ENCODE results near the gene RDM1. TPM values are rescaled to one million over a fixed set of nuclear protein-coding genes. Genes with fewer than 3 reads are reported as not detected.
A peak's percentile ranks its signal among the peaks of the same experiment; 100 is the strongest.
"Not testable (repeated sequence)": the region's sequence is repeated elsewhere in the genome, so short reads cannot be mapped to it uniquely, and the experiment has no call there.

The RDM1 gene
- polyA plus RNA-seq, 1 donor from 2014 or later: not detected

DNA sequence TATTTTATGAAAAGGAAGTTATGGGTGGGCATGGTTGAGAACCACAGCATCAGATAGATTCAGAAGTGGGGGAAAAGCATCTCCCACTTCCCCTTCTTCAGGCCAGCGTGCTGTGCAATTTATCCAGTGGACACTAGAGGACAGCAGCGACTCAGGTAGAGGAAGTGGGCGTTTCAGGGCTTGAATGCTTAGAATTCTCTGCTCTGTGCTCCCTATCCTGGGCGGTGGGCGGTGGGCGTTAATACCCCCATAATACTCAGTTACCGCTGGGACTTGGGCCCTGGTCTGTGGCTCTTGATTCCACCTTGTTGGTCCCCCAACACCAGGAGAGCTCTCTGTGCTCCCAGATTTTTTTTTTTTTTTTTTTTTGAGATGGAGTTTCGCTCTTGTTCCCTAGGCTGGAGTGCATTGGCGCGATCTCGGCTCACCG lies 16.6 kb upstream of the RDM1 start:
- no peaks in the 10 kb centered on the region for H3K4me1 Mint-ChIP-seq
- peaks cover 7% of the 10 kb centered on the region for H3K27me3 Mint-ChIP-seq
- H3K9me3 Mint-ChIP-seq: no peaks in the 10 kb centered on the region
- H3K27ac Mint-ChIP-seq: no peak overlapping the region
- H3K36me3 Mint-ChIP-seq: no peaks in the 10 kb centered on the region
- H3K4me3 Mint-ChIP-seq: no peak overlapping the region

DNA sequence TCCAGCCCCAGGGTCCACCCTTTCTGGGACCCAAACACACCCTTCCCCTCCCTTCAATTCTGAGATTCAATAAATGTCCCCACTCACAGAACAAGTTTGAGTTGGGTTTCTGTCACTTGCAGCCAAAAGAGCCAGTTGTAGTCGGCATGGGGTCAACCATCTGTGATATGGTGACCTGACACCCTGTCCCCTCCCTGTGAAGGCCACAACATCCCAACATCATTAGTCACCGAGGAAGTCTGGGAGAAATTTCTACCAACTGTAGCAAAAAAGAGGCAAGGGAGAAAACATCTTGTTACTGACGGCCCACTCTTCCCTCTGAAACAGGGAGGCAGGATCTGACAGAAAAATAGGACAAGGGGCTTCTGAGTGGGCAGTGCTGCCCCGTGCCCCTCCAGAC lies 13.6 kb upstream of the RDM1 start:
- Mint-ChIP-seq H3K27me3 (peaks cover 7% of the 10 kb centered on the region), H3K27ac (no peak overlapping the region), H3K4me1 (no peaks in the 10 kb centered on the region), H3K9me3 (no peaks in the 10 kb centered on the region), H3K4me3 (peak overlapping the region in 1 of 4 donors; percentile 27), H3K36me3 (no peaks in the 10 kb centered on the region)

DNA sequence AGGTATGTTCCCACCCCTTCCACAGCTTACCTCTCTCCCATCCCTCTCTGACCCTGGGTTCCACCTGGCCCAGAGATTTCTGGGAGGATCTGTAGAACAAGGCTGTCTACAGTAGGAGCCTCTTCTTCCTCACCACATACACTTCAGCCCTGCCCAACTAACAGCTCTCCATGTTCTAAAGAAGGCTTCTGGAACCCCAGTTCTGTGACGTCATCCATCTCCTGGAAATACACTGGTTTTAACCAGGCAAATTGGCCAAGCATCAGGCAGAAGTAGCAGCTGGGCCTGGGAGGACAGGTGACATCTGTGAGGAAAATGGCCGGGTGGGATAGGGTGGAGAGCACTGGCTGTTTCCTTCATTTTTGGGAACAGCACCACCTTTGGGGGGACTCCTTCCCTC lies 13.0 kb upstream of the RDM1 start, which contains the start of gene LYZL6:
LYZL6 (minus strand) TSS at position 177 of the 400 bp plus-strand sequence. CDS start 4,357 bp downstream, outside the sequence.
- no peaks in the 10 kb centered on the region for H3K36me3 Mint-ChIP-seq
- peaks cover 7% of the 10 kb centered on the region for H3K27me3 Mint-ChIP-seq
- peak within 1 kb of the TSS in 1 of 4 donors; percentile 27 for H3K4me3 Mint-ChIP-seq
- H3K27ac Mint-ChIP-seq: peak within 1 kb of the TSS in 1 of 3 donors; percentile 36
- no peaks in the 10 kb centered on the region for H3K4me1 Mint-ChIP-seq
- H3K9me3 Mint-ChIP-seq: no peaks in the 10 kb centered on the region

DNA sequence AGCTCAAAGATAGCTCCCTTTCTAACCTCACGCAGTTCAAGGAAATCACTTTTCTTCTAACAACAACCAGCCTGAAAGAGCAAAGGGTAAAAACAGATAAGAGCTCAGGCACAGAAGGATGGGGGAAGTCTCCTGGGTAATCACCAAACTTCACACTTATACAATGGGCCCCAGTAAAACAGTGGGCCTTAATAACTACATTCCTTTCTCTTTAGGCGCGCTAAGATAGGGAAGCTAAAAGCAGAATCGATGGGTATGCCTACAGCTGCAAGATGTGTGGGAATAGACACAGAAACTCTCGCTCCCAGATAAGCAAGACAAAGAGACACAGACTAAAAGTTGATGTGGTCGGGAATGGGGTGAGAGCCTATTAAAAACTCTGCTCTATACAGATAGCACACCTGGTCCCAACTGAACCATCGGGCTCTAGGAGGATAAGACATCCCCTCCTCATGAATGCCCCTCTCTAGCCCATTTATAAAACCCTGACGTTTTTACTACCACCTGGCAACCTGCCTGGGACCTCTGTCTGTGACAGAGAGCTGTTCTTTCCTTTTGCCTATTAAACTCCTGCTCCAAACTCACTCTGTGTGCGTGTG lies 12.1 kb upstream of the RDM1 start:
- H3K27ac Mint-ChIP-seq: peak overlapping the region in 1 of 3 donors; percentile 36
- H3K4me3 Mint-ChIP-seq: no peak overlapping the region
- no peaks in the 10 kb centered on the region for H3K36me3 Mint-ChIP-seq
- H3K9me3 Mint-ChIP-seq: no peaks in the 10 kb centered on the region
- no peaks in the 10 kb centered on the region for H3K4me1 Mint-ChIP-seq
- H3K27me3 Mint-ChIP-seq: peaks cover 7% of the 10 kb centered on the region

DNA sequence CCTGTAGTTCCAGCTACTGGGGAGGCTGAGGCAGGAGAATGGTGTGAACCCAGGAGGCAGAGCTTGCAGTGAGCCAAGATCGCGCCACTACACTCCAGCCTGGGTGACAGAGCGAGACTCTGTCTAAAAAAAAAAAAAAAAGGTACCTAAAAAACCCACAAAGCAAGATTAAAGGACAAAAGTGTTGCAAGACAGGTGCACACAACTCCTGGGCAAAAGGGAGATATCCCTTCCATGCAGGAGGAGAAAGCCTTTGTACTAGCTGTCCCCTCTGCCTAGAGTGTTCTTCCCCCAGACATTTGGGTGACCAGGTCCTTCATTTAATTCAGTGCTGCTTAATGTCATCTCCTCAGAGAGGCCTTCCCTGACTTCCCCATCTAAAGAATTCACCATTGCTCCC lies 7.9 kb upstream of the RDM1 start:
- not testable (repeated sequence) for H3K9me3 Mint-ChIP-seq, H3K4me3 Mint-ChIP-seq, H3K4me1 Mint-ChIP-seq, H3K27me3 Mint-ChIP-seq, H3K36me3 Mint-ChIP-seq, H3K27ac Mint-ChIP-seq

DNA sequence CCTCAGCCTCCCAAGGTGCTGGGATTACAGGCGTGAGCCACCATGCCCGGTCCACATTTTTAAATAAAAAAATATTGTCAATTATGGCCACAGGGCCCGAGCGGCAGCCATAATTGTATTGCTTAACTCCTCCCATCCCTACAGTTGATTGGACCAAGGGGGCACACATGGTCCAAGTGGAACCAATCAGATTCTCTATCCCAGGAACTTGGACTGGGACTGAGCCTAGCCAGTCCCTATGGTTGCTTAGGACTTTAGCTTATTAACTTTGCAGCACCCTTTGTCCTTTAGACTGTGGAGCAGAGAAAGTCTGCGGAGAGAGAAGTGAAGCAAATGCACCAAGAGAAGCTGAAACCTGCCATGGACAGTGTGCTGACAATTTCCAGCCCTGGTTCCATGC lies 5.5 kb upstream of the RDM1 start:
- Mint-ChIP-seq H3K36me3 (no peaks in the 10 kb centered on the region), H3K4me3 (no peak overlapping the region), H3K27me3 (peaks cover 4% of the 10 kb centered on the region), H3K9me3 (no peaks in the 10 kb centered on the region), H3K27ac (no peak overlapping the region), H3K4me1 (no peaks in the 10 kb centered on the region)

DNA sequence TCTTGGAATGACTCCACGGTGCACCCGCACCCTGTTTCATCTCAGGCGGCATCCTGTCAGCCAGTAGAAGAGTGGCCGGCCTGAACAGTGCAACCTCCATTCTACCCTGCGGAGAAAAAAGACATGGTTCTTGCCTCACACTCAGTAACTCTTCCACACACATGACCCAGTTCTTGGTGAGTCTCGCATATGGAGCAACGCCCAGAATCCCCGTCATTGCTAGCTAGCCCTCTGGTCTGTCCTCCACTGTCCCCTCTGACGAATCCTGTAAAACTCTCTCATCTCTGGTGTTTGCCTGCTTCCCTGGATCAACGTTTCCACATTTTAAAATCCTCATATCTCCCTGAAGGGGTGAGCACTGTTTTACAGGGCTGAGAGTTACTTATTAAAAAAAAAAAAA lies 4.2 kb upstream of the RDM1 start:
- H3K27ac Mint-ChIP-seq: no peak overlapping the region
- peaks cover 5 to 6% (median 6%) of the 10 kb centered on the region in 3 donors for H3K4me1 Mint-ChIP-seq
- no peaks in the 10 kb centered on the region for H3K9me3 Mint-ChIP-seq

DNA sequence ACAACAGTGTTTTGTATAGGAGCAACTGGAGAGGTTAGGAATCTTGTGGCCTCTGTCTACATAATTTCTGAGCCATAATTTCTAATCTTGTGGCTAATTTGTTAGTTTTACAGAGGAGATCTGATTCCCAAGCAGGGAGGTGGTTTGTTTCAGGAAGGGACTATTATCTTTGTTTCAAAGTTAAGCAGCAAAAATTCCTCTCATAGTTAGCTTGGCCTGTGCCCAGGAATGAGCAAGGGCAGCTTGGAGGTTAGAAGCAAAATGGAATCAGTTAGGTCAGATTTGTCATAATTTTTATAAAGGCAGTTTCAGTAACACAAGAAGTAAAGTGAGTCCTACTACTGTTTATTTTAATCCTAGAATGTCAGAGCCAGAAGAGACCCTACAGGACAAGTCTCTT lies 2.0 kb upstream of the RDM1 start:
- peaks cover 4% of the 10 kb centered on the region for H3K27me3 Mint-ChIP-seq
- no peaks in the 10 kb centered on the region for H3K36me3 Mint-ChIP-seq
- no peak overlapping the region for H3K4me3 Mint-ChIP-seq
- H3K9me3 Mint-ChIP-seq: no peaks in the 10 kb centered on the region
- H3K27ac Mint-ChIP-seq: no peak overlapping the region
- H3K4me1 Mint-ChIP-seq: peaks cover 5 to 7% (median 6%) of the 10 kb centered on the region in 3 donors

More for the DNA sequence above, 4.2 kb upstream of the RDM1 start:
- no peak overlapping the region for H3K4me3 Mint-ChIP-seq
- H3K36me3 Mint-ChIP-seq: no peaks in the 10 kb centered on the region
- peaks cover 4% of the 10 kb centered on the region for H3K27me3 Mint-ChIP-seq

DNA sequence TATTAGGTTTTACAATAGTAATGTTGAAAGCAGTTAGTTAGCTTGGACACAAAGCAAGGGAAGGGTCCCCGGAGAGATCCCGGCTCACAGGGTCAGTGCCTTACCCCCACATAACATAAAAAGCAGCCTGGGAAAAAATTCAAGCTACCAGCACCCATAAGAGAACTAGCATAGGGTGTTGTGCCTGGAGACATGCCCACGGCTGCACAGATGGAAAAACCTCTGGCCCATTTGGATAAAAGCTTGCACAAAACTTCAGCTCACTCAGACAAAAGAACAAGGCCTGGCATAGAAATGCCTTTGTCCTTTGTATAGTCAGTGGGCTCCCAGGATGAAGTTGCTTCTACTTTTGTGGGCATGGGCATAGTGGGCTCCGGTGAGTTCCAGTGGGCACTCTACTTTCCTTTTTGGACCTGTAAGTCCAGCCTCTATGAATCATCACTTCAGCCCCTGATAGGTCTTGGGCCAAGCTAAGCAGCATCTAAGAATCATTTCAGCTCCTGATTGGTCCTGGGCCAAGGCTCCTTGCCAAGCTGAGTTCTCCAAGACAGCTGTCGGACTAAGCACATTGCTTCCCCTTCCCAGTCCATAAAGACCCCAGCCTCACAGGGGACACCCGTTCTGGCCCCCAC lies 1.3 kb upstream of the RDM1 start:
- Mint-ChIP-seq H3K27me3 (peaks cover 4% of the 10 kb centered on the region), H3K4me3 (no peak overlapping the region), H3K27ac (no peak overlapping the region), H3K9me3 (no peaks in the 10 kb centered on the region), H3K4me1 (peaks cover 5 to 7% (median 6%) of the 10 kb centered on the region in 3 donors), H3K36me3 (no peaks in the 10 kb centered on the region)

DNA sequence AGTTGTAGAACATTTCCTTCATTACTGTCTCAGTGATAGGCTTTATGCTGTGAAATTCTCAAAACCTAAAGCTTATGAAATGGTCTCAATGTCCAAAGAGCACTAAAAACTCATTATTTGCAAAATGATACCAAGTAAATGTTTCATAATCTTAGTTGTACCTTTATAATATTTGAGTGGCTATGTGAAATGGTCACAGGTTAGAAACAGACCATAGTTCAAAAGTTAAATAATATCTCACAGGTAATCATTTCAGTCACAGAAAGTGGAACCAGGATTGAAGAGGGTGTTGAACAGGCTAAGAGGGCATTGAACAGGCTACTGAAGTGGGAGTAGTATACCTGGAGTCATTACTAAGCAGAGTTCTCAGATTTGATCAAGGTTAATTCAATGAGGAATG lies 2.9 kb downstream of the RDM1 start:
- Mint-ChIP-seq H3K9me3 (no peaks in the 10 kb centered on the region), H3K4me3 (peak overlapping the region in 1 of 4 donors; percentile 3), H3K27ac (no peak overlapping the region), H3K36me3 (no peaks in the 10 kb centered on the region), H3K4me1 (peaks cover 5 to 8% (median 7%) of the 10 kb centered on the region in 3 donors), H3K27me3 (peaks cover 2% of the 10 kb centered on the region)

DNA sequence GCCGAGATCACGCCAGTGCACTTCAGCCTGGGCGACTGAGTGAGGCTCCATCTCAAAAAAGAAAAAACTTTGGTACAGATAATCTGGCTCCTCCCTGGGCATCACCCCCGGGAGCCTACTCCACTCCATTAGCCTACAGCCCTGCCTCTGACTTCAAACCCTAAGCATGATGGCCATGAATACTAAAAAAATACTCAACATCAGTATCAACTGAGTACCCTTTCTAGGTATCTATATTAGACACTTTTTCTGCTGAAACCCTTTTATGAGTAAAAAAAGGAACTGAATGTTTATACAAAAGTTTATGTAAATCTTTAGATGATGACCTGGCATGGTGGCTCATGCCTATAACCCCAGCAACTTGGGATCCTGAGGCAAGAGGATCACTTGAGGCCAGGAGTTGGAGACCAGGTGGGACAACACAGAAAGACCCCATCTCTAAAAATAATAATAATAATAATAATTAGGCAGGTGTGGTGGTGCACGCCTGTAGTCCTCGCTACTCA lies 6.9 kb downstream of the RDM1 start:
- peaks cover 2% of the 10 kb centered on the region for H3K27me3 Mint-ChIP-seq
- no peak overlapping the region for H3K4me3 Mint-ChIP-seq
- H3K4me1 Mint-ChIP-seq: peaks cover 0 to 2% (median 0%) of the 10 kb centered on the region in 3 donors
- no peaks in the 10 kb centered on the region for H3K9me3 Mint-ChIP-seq
- H3K36me3 Mint-ChIP-seq: no peaks in the 10 kb centered on the region
- no peak overlapping the region for H3K27ac Mint-ChIP-seq

DNA sequence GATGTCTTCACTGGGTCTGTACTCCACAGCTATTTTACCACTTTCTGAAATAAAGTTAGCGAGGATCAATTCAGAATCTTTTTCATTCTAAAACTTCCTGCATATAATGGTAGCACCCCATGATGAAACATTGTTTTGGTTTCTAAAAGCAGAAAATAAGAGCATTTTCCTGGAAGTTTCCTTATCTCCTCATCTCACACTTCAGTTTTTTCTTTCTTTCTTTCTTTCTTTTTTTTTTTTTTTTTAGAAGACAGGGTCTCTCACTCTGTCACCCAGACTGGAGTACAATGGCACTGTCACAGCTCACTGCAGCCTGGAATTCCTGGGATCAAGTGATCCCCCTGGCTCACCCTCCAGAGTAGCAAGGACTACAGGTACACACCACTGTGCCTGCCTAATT lies 10.3 kb downstream of the RDM1 start:
- no peaks in the 10 kb centered on the region for H3K36me3 Mint-ChIP-seq
- no peaks in the 10 kb centered on the region for H3K9me3 Mint-ChIP-seq
- H3K27me3 Mint-ChIP-seq: no peaks in the 10 kb centered on the region
- H3K4me1 Mint-ChIP-seq: peaks cover 0 to 2% (median 0%) of the 10 kb centered on the region in 3 donors
- no peak overlapping the region for H3K4me3 Mint-ChIP-seq
- H3K27ac Mint-ChIP-seq: no peak overlapping the region

DNA sequence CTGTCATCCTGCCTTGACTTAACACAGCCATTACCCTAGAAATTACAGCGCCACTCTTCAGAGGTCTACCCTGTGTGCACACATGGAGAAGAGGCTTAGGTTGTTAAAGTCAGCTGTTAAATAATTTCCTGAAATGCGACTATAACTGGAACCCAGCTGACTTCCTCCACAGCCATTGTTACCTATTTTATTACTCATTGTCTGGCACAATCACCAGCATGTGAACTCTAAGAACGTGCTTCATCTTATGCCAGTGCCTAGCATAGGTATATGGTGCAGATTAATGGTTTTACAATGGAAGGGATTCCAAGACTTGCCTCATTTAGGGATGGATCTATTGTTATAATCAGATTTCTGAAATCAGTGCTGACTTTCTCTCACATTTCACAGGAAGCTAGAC lies 11.9 kb downstream of the RDM1 start:
- peaks cover 0 to 1% (median 0%) of the 10 kb centered on the region in 3 donors for H3K4me1 Mint-ChIP-seq
- H3K27ac Mint-ChIP-seq: no peak overlapping the region
- H3K9me3 Mint-ChIP-seq: no peaks in the 10 kb centered on the region
- H3K27me3 Mint-ChIP-seq: no peaks in the 10 kb centered on the region
- no peaks in the 10 kb centered on the region for H3K36me3 Mint-ChIP-seq
- H3K4me3 Mint-ChIP-seq: no peak overlapping the region

DNA sequence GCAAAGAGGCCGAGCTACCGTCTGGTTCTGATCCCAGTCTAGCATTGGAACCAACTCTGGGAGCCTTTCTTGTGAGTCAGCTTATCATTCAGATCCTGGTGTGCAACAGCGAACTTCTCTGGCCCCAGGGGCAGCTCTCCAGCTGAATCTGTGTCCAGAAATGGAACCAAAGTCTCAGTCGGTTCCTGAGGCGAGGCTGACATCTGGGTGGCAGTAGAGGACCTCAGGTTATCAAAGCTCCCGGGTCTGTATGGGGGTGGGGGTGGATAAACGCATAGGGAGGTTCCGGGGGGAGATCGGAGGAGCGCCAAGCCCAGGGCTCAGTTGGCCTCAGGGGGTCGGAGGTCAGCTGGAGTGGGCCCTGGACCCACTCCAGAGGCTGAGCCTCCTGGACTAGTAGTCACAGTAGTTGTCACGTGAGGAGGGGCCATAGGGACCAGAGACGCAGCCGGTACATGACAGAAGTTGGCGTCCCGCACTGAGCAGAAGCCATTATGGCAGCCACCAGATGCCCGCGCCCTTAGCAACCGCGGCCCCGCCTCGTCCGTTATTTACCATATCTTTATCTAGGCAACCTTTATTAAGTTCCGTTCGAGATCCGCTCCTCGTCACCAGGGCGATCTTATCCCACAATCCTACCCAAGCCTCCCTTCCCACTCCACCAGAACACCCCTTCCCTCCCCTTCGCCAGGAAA lies 12.9 kb downstream of the RDM1 start:
- H3K27me3 Mint-ChIP-seq: no peaks in the 10 kb centered on the region
- H3K4me3 Mint-ChIP-seq: no peak overlapping the region
- no peaks in the 10 kb centered on the region for H3K4me1 Mint-ChIP-seq
- no peaks in the 10 kb centered on the region for H3K9me3 Mint-ChIP-seq
- no peak overlapping the region for H3K27ac Mint-ChIP-seq
- H3K36me3 Mint-ChIP-seq: no peaks in the 10 kb centered on the region

DNA sequence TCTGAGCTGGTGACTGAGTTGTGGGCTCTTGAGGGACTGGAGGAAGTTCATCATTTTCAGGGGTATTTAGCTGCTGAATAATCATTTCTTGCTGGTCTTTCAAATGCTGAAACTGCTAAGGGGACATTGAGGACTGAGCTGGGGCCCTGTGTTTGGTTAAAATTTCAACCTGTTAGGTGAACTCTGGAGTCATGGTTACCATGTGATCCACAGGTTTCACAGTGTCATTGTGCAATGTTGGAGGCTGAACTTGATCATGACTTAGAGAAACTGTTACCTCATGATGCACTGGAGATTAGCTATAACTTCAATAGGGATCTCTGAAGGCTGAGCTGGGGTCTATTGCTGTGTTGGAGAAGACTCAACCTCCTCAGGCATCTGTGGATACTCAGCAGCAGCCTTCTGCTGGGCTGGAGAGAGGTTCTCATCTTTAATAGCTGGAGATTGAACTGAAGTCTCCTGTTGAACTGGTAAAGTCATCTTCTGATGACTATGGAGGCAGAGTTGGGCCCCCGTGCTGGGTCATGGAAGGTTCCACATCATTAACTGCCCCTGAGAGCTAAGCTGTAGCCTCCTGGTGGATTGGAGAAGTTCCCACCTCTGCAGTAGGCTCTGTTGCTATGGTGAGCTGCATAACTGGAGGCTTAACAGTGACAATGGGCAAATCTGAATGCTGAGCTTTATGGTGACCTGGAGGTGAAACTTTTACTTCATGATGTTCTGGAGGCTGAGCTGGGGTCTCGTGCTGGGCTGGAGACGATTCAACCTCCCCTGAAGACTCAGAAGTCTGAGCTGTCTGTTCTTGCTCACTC lies 15.2 kb downstream of the RDM1 start:
- Mint-ChIP-seq H3K36me3 (no peaks in the 10 kb centered on the region), H3K27me3 (no peaks in the 10 kb centered on the region), H3K4me3 (no peak overlapping the region), H3K9me3 (no peaks in the 10 kb centered on the region), H3K27ac (no peak overlapping the region), H3K4me1 (no peaks in the 10 kb centered on the region)
